ENCODE measurements around the gene PDZK1IP1. TPM values are rescaled to one million over a fixed set of nuclear protein-coding genes. Genes with fewer than 3 reads are reported as not detected.
"Not testable (repeated sequence)": the region's sequence is repeated elsewhere in the genome, so short reads cannot be mapped to it uniquely, and the experiment has no call there.

PDZK1IP1 gene
- total RNA-seq, 1 donor from 2014 or later: not detected

DNA sequence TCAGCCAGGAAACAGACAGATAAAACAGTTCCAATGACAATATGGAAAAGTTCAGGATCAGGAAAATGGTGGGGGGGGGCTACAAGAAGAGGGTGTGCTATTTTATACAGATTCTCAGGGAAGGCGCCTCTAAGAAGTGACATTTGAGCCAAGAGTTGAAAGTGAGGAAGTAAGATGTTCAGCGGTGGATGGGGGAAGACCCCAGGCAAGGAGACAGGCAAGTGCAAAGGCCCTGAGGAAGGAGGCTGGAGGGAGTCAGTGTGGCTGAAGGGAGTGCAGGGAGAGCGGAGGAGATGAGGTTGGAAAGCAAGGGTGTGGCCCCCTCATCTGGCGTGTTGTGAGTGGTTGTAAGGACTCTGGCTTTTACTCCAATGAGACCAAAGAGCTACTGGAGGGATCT is 8.4 kb upstream of the PDZK1IP1 start:
- Histone ChIP-seq H3K36me3 (no peaks in the 10 kb centered on the region), H3K27ac (no peak overlapping the region), H3K9me3 (peaks cover 0 to 5% of the 10 kb centered on the region in 2 donors), H3K4me1 (no peaks in the 10 kb centered on the region), H3K27me3 (no peaks in the 10 kb centered on the region), H3K4me3 (no peak overlapping the region)
- DNase-seq (ENCODE audit: low spot score in 2 of 2): no peak
- intact Hi-C loops (cut with DNase I): no loop called here
- TF ChIP-seq, protein P1, sequence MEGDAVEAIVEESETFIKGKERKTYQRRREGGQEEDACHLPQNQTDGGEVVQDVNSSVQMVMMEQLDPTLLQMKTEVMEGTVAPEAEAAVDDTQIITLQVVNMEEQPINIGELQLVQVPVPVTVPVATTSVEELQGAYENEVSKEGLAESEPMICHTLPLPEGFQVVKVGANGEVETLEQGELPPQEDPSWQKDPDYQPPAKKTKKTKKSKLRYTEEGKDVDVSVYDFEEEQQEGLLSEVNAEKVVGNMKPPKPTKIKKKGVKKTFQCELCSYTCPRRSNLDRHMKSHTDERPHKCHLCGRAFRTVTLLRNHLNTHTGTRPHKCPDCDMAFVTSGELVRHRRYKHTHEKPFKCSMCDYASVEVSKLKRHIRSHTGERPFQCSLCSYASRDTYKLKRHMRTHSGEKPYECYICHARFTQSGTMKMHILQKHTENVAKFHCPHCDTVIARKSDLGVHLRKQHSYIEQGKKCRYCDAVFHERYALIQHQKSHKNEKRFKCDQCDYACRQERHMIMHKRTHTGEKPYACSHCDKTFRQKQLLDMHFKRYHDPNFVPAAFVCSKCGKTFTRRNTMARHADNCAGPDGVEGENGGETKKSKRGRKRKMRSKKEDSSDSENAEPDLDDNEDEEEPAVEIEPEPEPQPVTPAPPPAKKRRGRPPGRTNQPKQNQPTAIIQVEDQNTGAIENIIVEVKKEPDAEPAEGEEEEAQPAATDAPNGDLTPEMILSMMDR (IDR thresholded peaks at IDR 0.05): no peak

DNA sequence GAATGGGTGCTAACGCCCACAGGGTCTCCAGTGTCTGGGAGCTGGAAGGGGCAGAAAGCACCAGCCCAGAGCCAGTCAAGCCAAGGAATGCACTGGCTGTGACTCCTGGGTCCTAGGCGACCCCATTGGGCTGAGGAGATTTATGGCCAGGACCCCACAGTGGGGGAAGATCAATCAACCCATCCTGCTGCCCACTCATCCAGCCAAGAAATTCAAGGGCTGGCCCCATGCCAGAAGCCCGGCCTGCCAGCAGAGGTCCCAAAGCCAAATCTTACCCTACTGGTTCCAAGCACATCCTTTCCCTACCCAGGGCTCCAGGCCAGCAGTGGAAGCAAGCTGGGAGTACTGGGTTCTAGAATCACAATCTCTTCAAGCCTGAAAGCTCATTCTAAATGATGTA is 6.8 kb upstream of the PDZK1IP1 start:
- no peaks in the 10 kb centered on the region for H3K27me3 ChIP-seq
- H3K4me3 ChIP-seq: no peak overlapping the region
- DNase-seq (ENCODE audit: low spot score in 2 of 2): peak in 1 of 2 donors; percentile 62
- H3K36me3 ChIP-seq: no peaks in the 10 kb centered on the region
- H3K4me1 ChIP-seq: peaks cover 0 to 11% of the 10 kb centered on the region in 2 donors
- intact Hi-C loops (cut with DNase I): no loop called here
- no peaks in the 10 kb centered on the region for H3K9me3 ChIP-seq
- TF ChIP-seq, protein P1 (IDR thresholded peaks at IDR 0.05): no peak
- H3K27ac ChIP-seq: no peak overlapping the region

DNA sequence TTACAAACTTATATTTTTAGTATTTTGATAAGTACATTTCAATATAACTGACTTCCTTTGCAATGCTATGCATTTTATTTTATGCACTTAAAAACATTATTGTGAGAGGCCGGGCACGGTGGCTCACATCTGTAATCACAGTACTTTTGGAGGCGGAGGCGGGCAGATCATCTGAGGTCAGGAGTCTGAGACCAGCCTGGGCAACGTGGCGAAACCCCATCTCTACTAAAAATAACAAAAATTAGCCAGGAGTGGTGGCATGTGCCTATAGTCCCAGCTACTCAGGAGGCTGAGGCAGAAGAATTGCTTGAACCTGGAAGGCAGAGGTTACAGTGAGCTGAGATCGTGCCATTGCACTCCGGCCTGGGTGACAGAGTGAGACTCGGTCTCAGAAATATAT is 6.1 kb upstream of the PDZK1IP1 start:
- H3K9me3 ChIP-seq; H3K27me3 ChIP-seq; H3K4me3 ChIP-seq; intact Hi-C loops (cut with DNase I); H3K27ac ChIP-seq; H3K36me3 ChIP-seq: not testable (repeated sequence)
- DNase-seq (ENCODE audit: low spot score in 2 of 2): peak in 1 of 2 donors; percentile 33
- peaks cover 2 to 16% of the 10 kb centered on the region in 2 donors for H3K4me1 ChIP-seq

DNA sequence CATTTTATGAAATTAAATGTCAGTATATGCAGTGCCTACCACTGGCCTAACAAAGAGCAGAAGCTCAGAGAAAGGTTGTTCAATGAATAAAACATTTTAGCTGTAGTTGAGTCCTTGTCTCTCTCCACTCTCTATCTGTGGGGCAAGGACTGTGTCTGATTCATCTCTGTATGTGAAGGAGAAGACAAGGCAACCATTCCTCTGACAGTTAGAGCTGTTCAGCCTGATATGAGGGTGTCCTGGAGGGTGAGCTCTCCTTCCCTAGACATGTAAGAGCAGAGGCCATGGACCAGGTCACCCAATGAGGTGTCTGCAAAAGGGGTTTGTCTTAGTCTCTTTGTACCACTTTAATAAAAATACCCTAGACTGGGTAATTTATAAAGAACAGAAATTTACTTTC is 4.5 kb upstream of the PDZK1IP1 start:
- Histone ChIP-seq H3K27me3 (no peaks in the 10 kb centered on the region), H3K4me3 (no peak overlapping the region), H3K36me3 (no peaks in the 10 kb centered on the region), H3K27ac (no peak overlapping the region), H3K4me1 (peaks cover 7 to 28% of the 10 kb centered on the region in 2 donors), H3K9me3 (no peaks in the 10 kb centered on the region)
- TF ChIP-seq, protein P1 (IDR thresholded peaks at IDR 0.05): no peak
- intact Hi-C loops (cut with DNase I): loop anchor here (5.0 kb wide), 5 partner anchors 138 to 533 kb away; partner anchors contain the start of genes CMPK1, CYP4X1 and FOXD2
- peak in 1 of 2 donors; percentile 22 for DNase-seq (ENCODE audit: low spot score in 2 of 2)

DNA sequence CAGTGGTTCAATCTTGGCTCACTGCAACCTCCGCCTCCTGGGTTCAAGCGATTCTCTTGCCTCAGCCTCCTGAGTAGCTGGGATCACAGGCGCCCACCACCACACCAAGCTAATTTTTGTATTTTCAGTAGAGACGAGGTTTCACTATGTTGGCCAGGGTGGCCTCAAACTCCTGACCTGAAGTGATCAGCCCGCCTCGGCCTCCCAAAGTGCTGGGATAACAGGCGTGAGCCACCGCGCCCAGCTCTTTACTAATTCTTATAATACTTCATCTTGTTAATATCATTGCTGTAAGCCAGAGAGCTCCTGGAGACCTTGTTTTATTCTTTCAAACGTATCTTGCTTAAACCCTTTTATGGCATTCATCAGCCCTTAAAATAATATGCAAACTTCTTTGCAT is 3.7 kb upstream of the PDZK1IP1 start:
- not testable (repeated sequence) for DNase-seq (ENCODE audit: low spot score in 2 of 2); H3K4me3 ChIP-seq; H3K27me3 ChIP-seq; H3K36me3 ChIP-seq; H3K27ac ChIP-seq; H3K9me3 ChIP-seq
- intact Hi-C loops (cut with DNase I): loop anchor here (5.0 kb wide), 5 partner anchors 139 to 534 kb away; partner anchors contain the start of genes CMPK1, CYP4X1 and FOXD2
- H3K4me1 ChIP-seq: peaks cover 7 to 28% of the 10 kb centered on the region in 2 donors

DNA sequence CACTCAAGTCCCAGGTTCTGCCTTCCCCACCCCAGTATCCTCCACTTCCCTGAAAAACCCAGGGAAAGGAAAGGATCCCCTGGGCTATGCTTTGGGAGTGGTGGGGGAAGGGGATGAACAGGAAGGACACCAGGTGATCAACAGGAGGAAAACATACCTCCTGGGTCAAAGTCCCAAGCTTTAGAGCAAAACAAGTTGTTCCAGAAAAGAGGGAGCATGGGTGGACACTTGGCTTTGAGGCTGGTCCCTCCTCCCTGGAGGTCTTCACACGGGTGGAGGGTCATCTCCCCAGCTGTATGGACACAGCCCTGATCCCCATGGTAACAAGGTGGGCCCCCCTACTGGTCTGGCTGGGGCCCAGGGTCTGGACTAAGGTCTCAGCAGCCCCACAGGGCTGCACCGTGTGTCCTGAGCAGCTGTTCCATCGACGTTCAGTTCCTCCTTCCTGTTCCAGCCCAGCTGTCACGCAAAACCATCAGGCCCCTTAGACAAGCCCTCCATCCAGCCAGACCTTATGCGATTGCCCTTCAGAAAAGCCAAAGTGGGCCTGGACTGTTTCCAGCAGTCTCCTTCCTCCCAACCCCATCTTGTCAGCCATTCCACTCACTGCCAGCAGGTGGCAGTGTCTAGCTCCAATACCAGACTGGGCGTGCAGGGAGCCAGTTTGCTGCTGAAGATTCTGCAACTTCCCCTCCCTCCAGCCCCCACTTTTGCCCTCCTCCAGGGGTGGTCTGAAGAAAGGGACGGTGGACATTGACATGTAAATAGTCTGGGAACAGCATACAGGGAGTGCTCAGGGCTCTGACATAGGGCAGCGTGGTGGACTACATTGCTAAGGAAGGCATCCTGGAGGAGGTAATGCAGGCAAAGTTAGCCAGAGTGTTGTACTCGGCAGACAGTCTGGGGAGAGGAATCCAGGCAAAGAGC is 2.9 kb upstream of the PDZK1IP1 start:
- Histone ChIP-seq H3K4me1 (peaks cover 7 to 28% of the 10 kb centered on the region in 2 donors), H3K36me3 (no peaks in the 10 kb centered on the region), H3K27ac (no peak overlapping the region), H3K9me3 (no peaks in the 10 kb centered on the region), H3K4me3 (no peak overlapping the region), H3K27me3 (no peaks in the 10 kb centered on the region)
- DNase-seq (ENCODE audit: low spot score in 2 of 2): peak in 1 of 2 donors; percentile 83
- TF ChIP-seq, protein P1 (IDR thresholded peaks at IDR 0.05): peak; percentile 84 to 96 (median 90)
- intact Hi-C loops (cut with DNase I): loop anchor here (5.0 kb wide), 5 partner anchors 140 to 535 kb away; partner anchors contain the start of genes CMPK1, CYP4X1 and FOXD2

Measured in ascending aorta (tissue), 2 donors.